ENCODE results near the gene SYT11.

GRCh38 chr1:155840386-155840785, 19.0 kb upstream of the SYT11 start:
- TF ChIP-seq GATA3 (IDR thresholded peaks at IDR 0.05; ENCODE audit: low read depth, low read length) (no peak), GATA2 (IDR thresholded peaks at IDR 0.05; ENCODE audit: low read depth, low read length) (no peak)

All from SH-SY5Y (cell line).